Small intestine (tissue), 7 donors: Measurements from ENCODE around the gene RPS28. TPM values are rescaled to one million over a fixed set of nuclear protein-coding genes. Genes with fewer than 3 reads are reported as not detected.

Experiments
- DNase-seq, 2 donors: peaks; one replicate each; pipeline versions ENCODE4 v3.0.0 to v3.0.0-alpha.2; 2013
- FAIRE-seq: peaks from 2 replicates; lab custom pipeline; 2012; peaks lifted over from hg19 to GRCh38; lab: Jason Lieb, UNC
- H3K27ac ChIP-seq, 3 donors: one replicate each; pipeline ENCODE4 v1.5.1; 2013; ENCODE audit warnings: low read length in 2 of 3, mild to moderate bottlenecking in 2 of 3, control low read depth in 1 of 3, inconsistent platforms in 1 of 3, low read depth in 1 of 3, moderate library complexity in 1 of 3
- H3K27me3 ChIP-seq, 3 donors: one replicate each; pipeline ENCODE4 v1.6.1; 2013; ENCODE audit warnings: low read length in 3 of 3, inconsistent platforms in 1 of 3; ENCODE audit not compliant: control insufficient read depth in 3 of 3, insufficient read depth in 3 of 3
- H3K36me3 ChIP-seq, 3 donors: one replicate each; pipeline ENCODE4 v1.6.1; 2013; ENCODE audit warnings: low read length in 3 of 3, inconsistent platforms in 1 of 3, low read depth in 1 of 3, mild to moderate bottlenecking in 1 of 3, moderate library complexity in 1 of 3; ENCODE audit not compliant: control insufficient read depth in 3 of 3, insufficient read depth in 2 of 3
- H3K4me1 ChIP-seq, 3 donors: one replicate each; pipeline ENCODE4 v1.6.1; 2013; ENCODE audit warnings: low read length in 2 of 3, inconsistent platforms in 1 of 3, low read depth in 1 of 3, mild to moderate bottlenecking in 1 of 3, moderate library complexity in 1 of 3; ENCODE audit not compliant: control insufficient read depth in 3 of 3, insufficient read depth in 2 of 3
- H3K4me3 ChIP-seq, 3 donors: one replicate each; pipeline ENCODE4 v1.5.1; 2013; ENCODE audit warnings: low read length in 3 of 3, control low read depth in 1 of 3, inconsistent platforms in 1 of 3, low read depth in 1 of 3, mild to moderate bottlenecking in 1 of 3, moderate library complexity in 1 of 3
- H3K9me3 ChIP-seq, 2 donors: one replicate each; pipeline ENCODE4 v1.6.1; 2013; ENCODE audit warnings: low read depth in 1 of 2, low read length in 1 of 2; ENCODE audit not compliant: control insufficient read depth in 2 of 2, insufficient read depth in 1 of 2
- WGBS, 3 donors: extraction: QIAGEN DNeasy Blood & Tissue Kit; methylation state at CpG; one replicate each; pipeline ENCODE4 v1.1.7; 2013; 5-methylcytosine and 5-hydroxymethylcytosine counted together
- polyA plus RNA-seq, 4 donors: library from polyadenylated mRNA; stranded (reverse) in 3 of 4; unstranded in 1 of 4; fragments of 200-250 nt in 3 of 4; fragments of 120-200 nt in 1 of 4; gene quantifications; one replicate each; pipeline versions ENCODE4 v1.2.1 to v1.2.3, GENCODE V29; 2013
- donor health status: healthy with polysubstance abuse.
- donor health status: control.
- donor health status: control.
- donor health status: Bipolar disorder and iron deficiency.
- donor health status: healthy.

The RPS28 gene
- polyA plus RNA-seq, 4 donors, result 449 to 1,226 (median 874) TPM

DNA sequence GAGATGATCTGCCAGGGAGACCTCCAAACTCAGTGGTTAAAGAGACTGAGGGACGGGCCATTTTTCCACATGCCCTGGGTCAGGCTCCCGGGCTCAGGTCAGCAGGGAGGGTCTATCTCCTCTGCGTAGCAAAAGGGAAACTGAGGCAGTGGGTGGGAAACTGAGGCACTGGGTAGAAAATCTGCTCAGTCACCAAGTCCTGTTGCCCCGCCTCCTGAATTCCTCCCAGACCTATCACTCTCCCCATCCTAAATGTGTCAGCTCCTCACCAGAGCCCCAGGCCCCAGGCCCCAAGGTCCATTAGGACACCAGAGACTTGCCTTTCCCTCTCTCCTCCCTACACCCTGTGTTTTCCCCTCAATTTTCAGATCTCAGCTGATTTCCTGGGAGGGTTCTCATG, 15.5 kb upstream of the RPS28 start:
- H3K27me3 ChIP-seq, result no peaks in the 10 kb centered on the region
- peaks cover 0 to 58% (median 0%) of the 10 kb centered on the region in 3 donors for H3K36me3 ChIP-seq
- FAIRE-seq, result no peak
- peaks cover 3 to 20% (median 4%) of the 10 kb centered on the region in 3 donors for H3K4me1 ChIP-seq
- DNase-seq, result no peak
- H3K27ac ChIP-seq, result no peak overlapping the region
- 66 to 82% (median 76%) methylated on average over 3 to 4 of the region's 4 CpGs for WGBS, 3 donors
- H3K4me3 ChIP-seq, result no peak overlapping the region
- no peaks in the 10 kb centered on the region for H3K9me3 ChIP-seq

DNA sequence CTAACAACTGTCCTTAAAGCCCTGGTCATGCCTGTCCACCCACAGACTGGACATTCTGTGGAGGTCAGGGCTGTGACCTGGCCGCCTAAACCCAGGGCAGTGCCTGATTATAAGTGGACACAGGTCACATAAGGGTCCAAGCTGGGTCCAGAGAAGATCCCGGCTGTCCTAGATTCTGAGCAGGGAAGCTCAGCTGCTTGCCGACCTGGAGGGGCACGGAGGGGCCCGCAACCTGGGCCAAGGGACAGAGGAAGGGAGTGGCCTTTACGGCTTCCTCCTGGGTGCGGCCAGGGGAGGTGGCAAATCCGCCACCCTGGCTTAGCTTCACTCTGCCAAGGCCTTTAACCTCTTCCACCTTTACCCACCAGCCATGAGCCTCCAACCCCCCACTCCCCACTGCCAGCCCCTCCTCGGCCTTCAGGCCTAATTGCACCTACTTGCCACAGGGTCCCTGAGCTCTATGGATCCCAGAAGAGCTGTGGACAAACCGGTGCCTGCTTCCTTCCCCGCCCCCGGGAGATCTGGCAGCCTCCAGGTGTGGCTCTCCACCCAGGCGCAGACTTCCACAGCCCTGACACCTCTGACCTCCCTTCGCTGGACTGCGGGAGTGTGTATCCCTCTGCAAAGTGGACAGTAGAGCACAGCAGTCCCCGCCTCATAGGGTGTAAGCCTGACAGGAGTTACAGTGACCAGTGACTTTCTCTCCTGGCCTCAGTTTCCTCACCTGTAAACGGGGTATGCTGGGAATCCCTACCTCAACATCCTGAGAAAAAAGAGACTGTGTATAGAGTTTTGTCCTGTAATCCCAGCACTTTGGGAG, 14.9 kb upstream of the RPS28 start:
- 27 to 54% (median 42%) methylated on average over 17 of the region's 17 CpGs for WGBS, 3 donors
- H3K4me1 ChIP-seq, result peaks cover 3 to 20% (median 4%) of the 10 kb centered on the region in 3 donors
- no peak overlapping the region for H3K4me3 ChIP-seq
- H3K27ac ChIP-seq, result no peak overlapping the region
- FAIRE-seq (no peak), DNase-seq (peak; percentile 27 to 30)
- no peaks in the 10 kb centered on the region for H3K27me3 ChIP-seq
- H3K36me3 ChIP-seq, result peaks cover 0 to 64% (median 0%) of the 10 kb centered on the region in 3 donors
- H3K9me3 ChIP-seq, result no peaks in the 10 kb centered on the region

DNA sequence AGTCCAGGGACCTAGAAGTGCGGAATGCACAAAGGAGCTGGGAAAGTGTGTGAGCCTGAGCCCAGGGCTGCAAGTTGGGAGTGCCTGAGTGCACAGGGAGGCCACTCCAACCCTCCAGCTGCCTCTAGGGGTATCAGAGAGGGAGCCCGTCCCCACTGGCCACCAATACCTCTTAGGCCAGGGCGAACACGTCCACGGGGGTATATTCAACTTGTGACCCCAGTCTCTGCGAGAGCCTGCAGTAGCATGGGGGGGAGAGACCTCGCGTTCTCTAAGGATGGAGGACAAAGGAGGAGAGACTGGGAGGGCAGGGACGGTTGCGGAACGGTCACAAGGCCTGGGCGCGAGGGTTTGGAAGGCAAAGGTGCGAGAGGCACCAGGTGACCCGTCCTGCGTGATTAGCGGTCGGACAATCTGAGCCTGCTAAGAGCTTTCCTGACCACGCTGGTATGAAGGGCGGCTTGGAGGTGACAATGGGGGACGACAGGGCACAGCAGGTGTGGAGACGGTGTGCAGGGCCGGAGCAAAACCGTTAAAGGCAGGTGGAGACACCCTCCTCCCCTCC, 13.8 kb upstream of the RPS28 start:
- WGBS, 3 donors, result 9 to 19% (median 18%) methylated on average over 22 to 24 of the region's 24 CpGs
- Histone ChIP-seq H3K27me3 (no peaks in the 10 kb centered on the region), H3K9me3 (no peaks in the 10 kb centered on the region), H3K36me3 (peaks cover 0 to 65% (median 0%) of the 10 kb centered on the region in 3 donors), H3K4me3 (peak overlapping the region; percentile 47 to 51 (median 47)), H3K4me1 (peaks cover 3 to 20% (median 4%) of the 10 kb centered on the region in 3 donors), H3K27ac (peak overlapping the region in 1 of 3 donors; percentile 73)
- no peak for DNase-seq
- FAIRE-seq, result no peak

DNA sequence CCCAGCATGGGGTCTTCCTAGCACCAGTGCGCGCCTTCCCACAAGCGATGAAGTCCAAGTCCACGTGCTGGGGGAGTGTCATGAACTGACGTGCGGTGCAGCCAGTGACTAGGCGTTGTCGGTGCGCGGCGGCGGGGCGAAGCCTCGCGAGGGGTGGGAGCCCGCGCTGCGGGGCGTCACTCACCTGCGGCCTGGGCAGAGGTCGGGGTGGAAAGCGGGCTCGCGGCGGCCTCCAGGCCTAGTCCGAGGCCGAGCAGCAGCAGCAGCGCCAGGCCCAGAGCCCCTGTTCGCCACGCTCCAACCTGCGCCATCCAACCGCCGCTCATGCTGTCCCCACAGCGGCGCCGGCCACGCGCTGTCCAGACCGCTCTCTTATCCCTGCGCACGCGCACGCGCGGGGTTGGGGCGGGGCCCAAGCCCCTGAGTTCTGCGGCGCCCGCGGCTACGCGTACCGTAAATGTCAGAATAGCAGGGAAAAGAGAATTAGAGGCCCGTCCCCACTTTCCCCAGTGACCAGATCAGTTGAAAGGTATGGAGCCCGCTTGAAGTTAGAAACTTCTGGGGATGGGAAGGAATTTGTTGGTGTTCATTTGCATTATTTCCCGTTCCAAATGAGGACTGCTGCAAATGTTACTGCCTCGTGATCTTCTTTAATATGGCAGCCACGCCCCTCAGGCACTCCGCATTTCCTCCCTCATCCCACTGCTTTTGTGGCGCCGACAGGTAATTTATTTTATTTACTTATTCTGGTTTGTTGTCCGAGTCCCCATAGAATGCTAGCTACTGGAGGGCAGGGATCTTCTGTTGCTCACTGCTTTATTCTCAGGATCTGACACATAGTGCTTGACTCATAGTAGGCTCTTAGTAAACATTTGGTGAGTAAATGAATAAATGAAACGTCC, 13.1 kb upstream of the RPS28 start, which contains the start of gene CD320:
Gene CD320, minus strand, starts transcription at position 394 of the 902 bp plus-strand sequence. Its CDS starts 68 bp downstream, at position 326.
- no peaks in the 10 kb centered on the region for H3K27me3 ChIP-seq
- FAIRE-seq (no peak), DNase-seq (peak; percentile 88 to 97)
- no peaks in the 10 kb centered on the region for H3K9me3 ChIP-seq
- H3K4me1 ChIP-seq, result peaks cover 3 to 20% (median 4%) of the 10 kb centered on the region in 3 donors
- peak within 1 kb of the TSS in 2 of 3 donors; percentile 64 to 73 for H3K27ac ChIP-seq
- peaks cover 0 to 68% (median 0%) of the 10 kb centered on the region in 3 donors for H3K36me3 ChIP-seq
- H3K4me3 ChIP-seq, result peak within 1 kb of the TSS; percentile 47 to 51 (median 47)
- WGBS, 3 donors, result 0 to 1% (median 0%) methylated on average over 49 to 63 of the region's 63 CpGs

DNA sequence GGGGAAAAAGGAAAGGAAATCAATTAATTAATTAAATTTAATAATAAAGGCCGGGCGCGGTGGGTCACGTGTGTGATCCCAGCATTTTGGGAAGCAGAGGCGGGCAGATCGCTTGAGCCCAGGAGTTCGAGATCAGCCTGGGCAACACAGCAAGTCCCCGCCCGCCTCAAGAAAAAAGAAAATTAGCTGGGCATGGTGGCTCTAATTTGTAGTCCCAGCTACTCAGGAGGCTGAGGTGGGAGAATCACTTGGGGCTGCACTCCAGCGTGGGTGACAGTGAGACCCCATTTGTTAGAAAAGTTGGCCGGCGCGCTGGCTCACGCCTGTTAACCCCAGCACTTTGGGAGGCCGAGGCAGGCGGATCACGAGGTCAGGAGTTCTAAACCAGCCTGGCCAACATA, 12.4 kb upstream of the RPS28 start:
- H3K36me3 ChIP-seq, result peaks cover 0 to 69% (median 0%) of the 10 kb centered on the region in 3 donors
- FAIRE-seq, result no peak
- peaks cover 3 to 20% (median 4%) of the 10 kb centered on the region in 3 donors for H3K4me1 ChIP-seq
- H3K27ac ChIP-seq, result peak overlapping the region in 1 of 3 donors; percentile 64
- no peaks in the 10 kb centered on the region for H3K27me3 ChIP-seq
- 66 to 75% (median 71%) methylated on average over 15 to 17 of the region's 17 CpGs for WGBS, 3 donors
- H3K9me3 ChIP-seq, result no peaks in the 10 kb centered on the region
- peak overlapping the region in 1 of 3 donors; percentile 47 for H3K4me3 ChIP-seq
- DNase-seq, result no peak

DNA sequence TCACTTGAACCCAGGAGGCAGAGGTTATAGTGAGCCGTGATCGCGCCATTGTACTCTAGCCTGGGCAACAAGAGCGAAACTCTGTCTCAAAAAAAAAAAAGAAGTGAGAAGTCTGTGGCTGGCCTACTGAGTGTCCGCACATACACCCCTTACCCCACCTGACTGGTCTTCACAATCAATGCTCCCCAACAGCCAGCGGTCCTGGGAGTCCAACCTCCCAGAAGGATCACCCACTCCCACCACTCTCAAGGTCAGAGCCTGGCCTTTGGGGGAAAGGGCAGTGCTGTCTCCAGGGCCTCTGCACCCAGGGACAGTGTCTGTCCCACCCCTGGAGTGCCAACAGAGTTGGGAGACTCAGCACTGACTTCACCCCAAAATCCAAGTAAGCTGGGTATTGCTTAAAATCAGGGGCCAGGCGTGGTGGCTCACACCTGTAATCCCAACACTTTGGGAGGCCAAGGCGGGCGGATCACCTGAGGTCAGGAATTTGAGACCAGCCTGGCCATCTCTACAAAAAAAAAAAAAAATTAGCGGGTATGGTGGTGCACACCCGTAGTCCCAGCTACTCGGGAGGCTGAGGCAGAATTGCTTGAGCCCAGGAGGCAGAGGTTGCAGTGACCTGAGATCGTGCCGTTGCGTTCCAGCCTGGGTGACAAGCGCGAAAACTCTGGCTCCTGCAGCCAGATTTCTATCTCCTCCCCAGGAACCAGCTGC, 10.8 kb upstream of the RPS28 start:
- FAIRE-seq, result no peak

DNA sequence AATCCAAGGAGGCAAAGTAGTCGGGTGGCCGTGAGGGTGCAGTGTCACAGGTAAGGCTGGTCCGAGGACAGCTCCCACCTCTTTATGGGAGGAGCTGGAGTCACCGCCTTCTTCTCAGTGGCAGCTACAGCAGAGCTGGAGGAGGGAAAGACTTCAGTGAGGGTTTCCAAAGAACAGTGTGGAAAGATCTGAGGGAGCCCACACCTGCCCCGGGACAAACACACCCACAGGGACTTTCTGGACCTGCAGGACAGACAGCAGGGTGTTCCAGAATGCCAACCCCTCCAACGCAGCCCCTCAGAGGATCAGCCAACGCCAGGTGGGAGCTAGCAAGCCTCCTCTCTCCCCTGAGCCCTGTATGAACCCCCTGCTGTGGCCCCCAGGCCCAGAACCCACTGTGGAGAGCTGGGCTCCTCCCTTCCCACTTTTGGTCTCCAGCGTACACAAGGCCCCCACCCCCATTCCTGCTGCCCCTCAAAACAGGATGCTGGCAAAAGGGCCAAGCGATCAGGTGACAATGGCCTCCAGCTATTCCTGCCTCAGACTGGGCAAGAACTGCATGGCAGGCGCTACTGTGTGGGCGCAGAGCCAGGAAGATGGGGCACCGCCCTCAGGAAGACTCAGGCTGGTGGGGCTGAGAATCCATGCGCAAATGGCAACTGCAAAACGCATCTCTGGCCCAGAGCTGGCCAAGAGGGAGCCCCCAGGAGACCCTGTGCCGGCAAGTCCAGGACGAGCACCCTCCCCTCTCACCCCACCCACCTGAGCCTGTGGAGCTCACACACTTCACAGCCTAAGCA, 9.6 kb upstream of the RPS28 start:
- peaks cover 0 to 76% (median 6%) of the 10 kb centered on the region in 3 donors for H3K36me3 ChIP-seq
- no peak overlapping the region for H3K27ac ChIP-seq
- WGBS, 3 donors, result 67 to 77% (median 71%) methylated on average over 15 to 16 of the region's 16 CpGs
- peaks cover 2 to 13% (median 4%) of the 10 kb centered on the region in 3 donors for H3K4me1 ChIP-seq
- H3K9me3 ChIP-seq, result no peaks in the 10 kb centered on the region
- peak in 1 of 2 donors; percentile 22 for DNase-seq
- H3K27me3 ChIP-seq, result no peaks in the 10 kb centered on the region
- no peak overlapping the region for H3K4me3 ChIP-seq
- FAIRE-seq, result no peak

More for the DNA sequence above, 10.8 kb upstream of the RPS28 start:
- Histone ChIP-seq H3K4me3 (no peak overlapping the region), H3K4me1 (peaks cover 3 to 20% (median 4%) of the 10 kb centered on the region in 3 donors), H3K36me3 (peaks cover 0 to 71% (median 5%) of the 10 kb centered on the region in 3 donors), H3K27ac (no peak overlapping the region), H3K27me3 (no peaks in the 10 kb centered on the region), H3K9me3 (no peaks in the 10 kb centered on the region)
- WGBS, 3 donors, result 93 to 97% (median 93%) methylated on average over 16 to 17 of the region's 17 CpGs
- no peak for DNase-seq
